Endothelial cell of umbilical vein (primary cell): Measurements from ENCODE around the gene PPM1L. TPM values are rescaled to one million over a fixed set of nuclear protein-coding genes. Genes with fewer than 3 reads are reported as not detected.

Experiments used
- BruUV-seq: library from RNA; stranded (reverse); fragments of 400-500 nt; replicated peaks from 2 replicates; lab custom pipeline; 2021; lab: Mats Ljungman, UMichigan
- CTCF ChIA-PET: fragments of 300-600, 350-600 bp; sonication (Branson Sonifier 250); formaldehyde crosslinking; loops from one replicate; lab custom pipeline; 2021; ENCODE audit warnings: antibody characterized with exemption, inconsistent platforms; lab: Charles Lee
- POLR2A ChIA-PET: fragments of 300-600, 350-600 bp; sonication (Branson Sonifier 250); formaldehyde crosslinking; loops from one replicate; lab custom pipeline; 2021; ENCODE audit warnings: antibody characterized with exemption, inconsistent platforms; lab: Charles Lee
- DNase-seq: peaks from one replicate; pipeline ENCODE4 v3.0.0-alpha.2; 2011; ENCODE audit warnings: low read depth, low spot score
- FAIRE-seq: peaks from 2 replicates; lab custom pipeline; 2011; peaks lifted over from hg19 to GRCh38; lab: Jason Lieb, UNC
- H2AFZ ChIP-seq: 2 replicates; pipeline ENCODE4 v1.6.0; 2012; ENCODE audit warnings: low read depth, low read length, control low read depth, inconsistent platforms
- H3K27ac ChIP-seq: 2 replicates; pipeline ENCODE4 v1.5.1; 2011; ENCODE audit warnings: low read depth, mild to moderate bottlenecking, control low read depth, low read length, moderate library complexity; ENCODE audit not compliant: insufficient read depth
- H3K27me3 ChIP-seq, 2 experiments: 2 replicates each; pipeline versions ENCODE4 v1.6.0 to v1.6.1; 2011; ENCODE audit warnings: low read length in 2 of 2, mixed read lengths in 1 of 2; ENCODE audit not compliant: control insufficient read depth in 2 of 2, insufficient read depth in 2 of 2
- H3K36me3 ChIP-seq, 2 experiments: 2 replicates in 1 of 2; 3 replicates in 1 of 2; pipeline ENCODE4 v1.5.1; 2011; ENCODE audit warnings: low read length in 2 of 2, mild to moderate bottlenecking in 1 of 2, moderate library complexity in 1 of 2; ENCODE audit not compliant: control insufficient read depth in 2 of 2, insufficient read depth in 2 of 2; ENCODE audit errors: extremely low read depth in 1 of 2
- H3K4me1 ChIP-seq: 3 replicates; pipeline ENCODE4 v1.5.1; 2011; ENCODE audit warnings: mild to moderate bottlenecking, low read length; ENCODE audit not compliant: control insufficient read depth, insufficient read depth; ENCODE audit errors: extremely low read depth
- H3K4me2 ChIP-seq: 2 replicates; pipeline ENCODE4 v1.6.1; 2011; ENCODE audit warnings: low read length, control low read depth, mixed read lengths; ENCODE audit not compliant: insufficient read depth
- H3K4me3 ChIP-seq, 3 experiments: fragments of 200-600 bp in 1 of 3; sonication (generic), shearing (Covaris generic) in 1 of 3; replicated peaks in 1 of 3; 2 replicates each; pipeline ENCODE4 v1.5.1; 2011 to 2016; ENCODE audit warnings: control low read depth in 3 of 3, low read length in 3 of 3, mild to moderate bottlenecking in 2 of 3, inconsistent platforms in 1 of 3, low read depth in 1 of 3, moderate library complexity in 1 of 3; ENCODE audit not compliant: insufficient read depth in 1 of 3
- H3K79me2 ChIP-seq: 2 replicates; pipeline ENCODE4 v1.6.0; 2012; ENCODE audit warnings: low read length, inconsistent platforms; ENCODE audit not compliant: control insufficient read depth, insufficient read depth
- H3K9ac ChIP-seq: replicated peaks from 2 replicates; pipeline ENCODE3; 2011; ENCODE audit warnings: low read length, control low read depth; ENCODE audit not compliant: insufficient read depth; ENCODE audit errors: extremely low read depth
- H3K9me1 ChIP-seq: replicated peaks from 3 replicates; pipeline ENCODE4 v1.6.0; 2011; ENCODE audit warnings: mild to moderate bottlenecking, low read length; ENCODE audit not compliant: control insufficient read depth, insufficient read depth; ENCODE audit errors: extremely low read depth
- H3K9me3 ChIP-seq: replicated peaks from 2 replicates; pipeline ENCODE4 v1.5.1; 2012; ENCODE audit warnings: low read length, inconsistent platforms; ENCODE audit not compliant: control insufficient read depth, insufficient read depth
- H4K20me1 ChIP-seq: replicated peaks from 2 replicates; pipeline ENCODE3; 2011; ENCODE audit warnings: mild to moderate bottlenecking, low read length; ENCODE audit not compliant: control insufficient read depth, insufficient read depth; ENCODE audit errors: extremely low read depth
- CTCF ChIP-seq, 2 donors: IDR thresholded peaks; 1 replicate in 1 of 2; 2 replicates in 1 of 2; pipeline ENCODE4 v1.5.1; 2011; ENCODE audit warnings: low read length in 2 of 2, mild to moderate bottlenecking in 2 of 2, moderate library complexity in 2 of 2, control low read depth in 1 of 2, inconsistent platforms in 1 of 2, low read depth in 1 of 2; ENCODE audit not compliant: insufficient read depth in 1 of 2; ENCODE audit errors: extremely low read depth in 1 of 2
- EZH2 ChIP-seq: IDR thresholded peaks from 2 replicates; pipeline ENCODE4 v1.6.1; 2012; ENCODE audit warnings: borderline replicate concordance, low read depth, mild to moderate bottlenecking, moderate library complexity, low read length, inconsistent platforms; ENCODE audit not compliant: severe bottlenecking
- FOS ChIP-seq: IDR thresholded peaks from 2 replicates; pipeline ENCODE4 v1.6.1; 2011; ENCODE audit warnings: mild to moderate bottlenecking, low read length, moderate library complexity, borderline replicate concordance; ENCODE audit not compliant: insufficient read depth
- GATA2 ChIP-seq: IDR thresholded peaks from 2 replicates; pipeline ENCODE4 v1.7.0; 2011; ENCODE audit warnings: low read depth, mild to moderate bottlenecking, moderate library complexity, mixed read lengths, low read length; ENCODE audit not compliant: insufficient read length, insufficient read depth
- JUN ChIP-seq: IDR thresholded peaks from 2 replicates; pipeline ENCODE4 v1.6.1; 2011; ENCODE audit warnings: borderline replicate concordance, low read depth; ENCODE audit not compliant: insufficient read length, insufficient read depth
- MAX ChIP-seq: IDR thresholded peaks from 2 replicates; pipeline ENCODE4 v1.6.1; 2011; ENCODE audit not compliant: insufficient read depth, insufficient read length
- MYC ChIP-seq: IDR thresholded peaks from one replicate; pipeline ENCODE4 v1.6.1; 2011; ENCODE audit warnings: mild to moderate bottlenecking, low read depth, low read length
- POLR2A ChIP-seq: IDR thresholded peaks from 2 replicates; pipeline ENCODE4 v1.6.1; 2012; ENCODE audit warnings: low read depth, mild to moderate bottlenecking, control low read depth, low read length
- POLR2AphosphoS5 ChIP-seq: IDR thresholded peaks from 2 replicates; pipeline ENCODE4 v1.6.1; 2012; ENCODE audit warnings: low read depth, mild to moderate bottlenecking, control low read depth, low read length, moderate library complexity; ENCODE audit not compliant: insufficient read depth
- dilution Hi-C: fragments of 300-500 bp; cut with MboI; formaldehyde crosslinking; loops from one replicate; pipeline ENCODE4 v1.15.0; 2019; ENCODE audit warnings: low sequenced_read_pairs; ENCODE audit not compliant: extremely low pct_ligation_motif_present
- intact Hi-C: fragments of 100-400 bp; cut with micrococcal nuclease; formaldehyde crosslinking; loops from one replicate; pipeline ENCODE4 v1.10.0; 2022
- polyA plus RNA-seq, 4 experiments: library from polyadenylated mRNA; depleted of rRNA in 3 of 4; stranded (reverse) in 3 of 4; unstranded in 1 of 4; fragments of >200 nt; gene quantifications; 2 replicates each; pipeline versions ENCODE4 v1.2.1 to v1.2.3, GENCODE V29; 2011 to 2012; ENCODE audit warnings: missing spikeins in 1 of 4
- total RNA-seq: library from RNA; stranded (reverse); gene quantifications from 2 replicates; pipeline ENCODE4 v1.2.3, GENCODE V29; 2021

PPM1L gene
- total and polyA plus RNA-seq, 2 donors (not counting 3 experiments of a cell fraction or from before 2014, with no cell fraction given), result 0.63 to 2.9 TPM

DNA sequence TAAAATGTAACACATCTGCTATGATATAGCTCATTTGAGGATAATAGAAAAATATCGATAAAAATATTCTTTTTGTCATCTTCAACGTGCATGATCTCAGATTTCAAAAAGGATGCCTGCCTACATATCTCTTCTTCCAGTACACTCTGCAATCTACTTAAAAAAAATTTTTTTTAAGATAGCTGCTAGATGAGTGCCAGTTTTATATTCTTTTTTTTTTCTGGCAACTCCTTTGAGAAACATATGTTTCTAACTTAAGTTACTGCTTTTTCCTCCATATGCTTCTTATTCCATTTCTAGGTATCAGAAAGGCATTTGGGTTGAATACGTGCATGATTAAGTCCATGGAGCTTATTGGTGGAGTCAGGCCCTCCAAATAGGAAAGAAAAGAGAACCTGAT lies 160.4 kb downstream of the PPM1L start:
- H3K4me2 ChIP-seq, result no peak overlapping the region
- H3K9ac ChIP-seq, result no peak overlapping the region
- no peaks in the 10 kb centered on the region for H3K4me1 ChIP-seq
- dilution Hi-C loops, result no loop called here
- no peaks in the 10 kb centered on the region for H3K79me2 ChIP-seq
- ChIA-PET POLR2A (no interaction called here), CTCF (interaction anchor here (1.1 to 5.4 kb wide), 6 partner anchors 12 to 359 kb away, joined by 3 to 48 read pairs (median 4); partner anchors contain the start of gene NMD3)
- no peaks in the 10 kb centered on the region for H3K36me3 ChIP-seq
- H3K9me1 ChIP-seq, result no peaks in the 10 kb centered on the region
- H3K4me3 ChIP-seq, result no peak overlapping the region
- TF ChIP-seq JUN (no peak), MAX (no peak), POLR2A (no peak), FOS (no peak), MYC (no peak), CTCF (IDR thresholded peaks at IDR 0.05; ENCODE audit: extremely low read depth in 1 of 2, insufficient read depth in 1 of 2, low read depth in 1 of 2, low read length in 2 of 2) (no peak), POLR2AphosphoS5 (no peak), GATA2 (no peak), EZH2 (no peak)
- BruUV-seq, result no TSS peak
- DNase-seq (no peak), FAIRE-seq (no peak)
- H3K27ac ChIP-seq, result no peak overlapping the region
- no peak overlapping the region for H2AFZ ChIP-seq
- no peaks in the 10 kb centered on the region for H3K9me3 ChIP-seq
- intact Hi-C loops, result no loop called here
- no peaks in the 10 kb centered on the region for H4K20me1 ChIP-seq
- peaks cover 0 to 2% of the 10 kb centered on the region in 2 experiments for H3K27me3 ChIP-seq
